HG02970 (cell line): ENCODE data around the gene THRB.

Experiments
- ATAC-seq: cut with Tn5 transposase; IDR thresholded peaks from one replicate; pipeline ENCODE4 v1.9.1; 2021; ENCODE audit warnings: mild to moderate bottlenecking, moderate library complexity, moderate number of reproducible peaks; ENCODE audit not compliant: unreplicated experiment, low FRiP score

Gene THRB

DNA sequence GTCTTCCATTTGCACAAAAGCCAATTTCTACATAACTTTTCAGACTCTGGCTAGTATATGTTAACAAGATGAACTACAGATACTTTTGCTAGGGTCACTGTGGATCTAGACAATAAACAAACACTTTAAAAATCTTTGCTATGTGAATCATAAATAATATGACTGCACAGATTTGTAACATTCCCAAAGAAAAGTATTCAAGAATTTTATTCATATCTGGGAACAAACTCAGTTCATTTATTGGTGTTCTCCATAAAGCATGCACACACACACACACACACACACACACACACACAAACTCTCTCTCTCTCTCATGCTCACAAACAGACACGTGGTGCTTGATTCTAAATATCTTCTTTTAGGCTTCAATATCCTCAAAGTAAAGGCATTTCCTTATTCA, 18.8 kb upstream of the THRB start:
- ATAC-seq, result no peak

- ATAC-seq, result no peak
These were observed 18.0 kb upstream of the THRB start for GRCh38 chr3:24512564-24513197.

- no peak for ATAC-seq
These were observed 15.5 kb upstream of the THRB start for GRCh38 chr3:24510030-24510648.

- ATAC-seq, result no peak
These were observed 13.8 kb upstream of the THRB start for GRCh38 chr3:24508423-24508839.

DNA sequence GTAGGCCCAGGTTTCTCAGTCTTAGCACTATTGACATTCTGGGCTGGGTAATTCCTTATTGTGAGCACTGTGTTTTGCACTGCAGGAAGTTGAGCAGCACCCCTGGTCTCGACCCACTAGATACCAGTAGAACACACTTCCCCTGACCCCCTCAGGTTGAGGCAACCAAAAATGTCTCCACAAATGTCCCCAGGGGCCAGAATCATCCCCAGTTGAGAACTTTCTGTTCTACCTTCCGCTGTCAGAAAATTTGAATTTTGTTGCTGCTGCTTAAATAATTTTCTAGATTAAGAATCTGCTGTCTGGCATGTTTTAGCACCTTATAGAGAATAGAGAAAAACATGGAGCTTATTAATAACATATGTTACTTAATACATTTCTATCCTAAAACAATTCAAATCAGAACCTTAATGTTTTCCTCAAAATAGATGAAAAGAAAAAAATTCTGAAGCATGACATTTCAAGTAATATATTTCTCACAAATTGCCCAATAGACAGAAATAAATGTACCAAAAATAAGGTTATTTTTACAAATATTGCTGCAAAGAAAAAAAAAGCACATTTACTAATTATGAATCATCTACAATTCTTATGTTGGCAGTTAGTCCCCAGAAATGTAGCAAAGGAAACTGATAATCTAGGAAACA, 13.2 kb upstream of the THRB start:
- ATAC-seq, result no peak

DNA sequence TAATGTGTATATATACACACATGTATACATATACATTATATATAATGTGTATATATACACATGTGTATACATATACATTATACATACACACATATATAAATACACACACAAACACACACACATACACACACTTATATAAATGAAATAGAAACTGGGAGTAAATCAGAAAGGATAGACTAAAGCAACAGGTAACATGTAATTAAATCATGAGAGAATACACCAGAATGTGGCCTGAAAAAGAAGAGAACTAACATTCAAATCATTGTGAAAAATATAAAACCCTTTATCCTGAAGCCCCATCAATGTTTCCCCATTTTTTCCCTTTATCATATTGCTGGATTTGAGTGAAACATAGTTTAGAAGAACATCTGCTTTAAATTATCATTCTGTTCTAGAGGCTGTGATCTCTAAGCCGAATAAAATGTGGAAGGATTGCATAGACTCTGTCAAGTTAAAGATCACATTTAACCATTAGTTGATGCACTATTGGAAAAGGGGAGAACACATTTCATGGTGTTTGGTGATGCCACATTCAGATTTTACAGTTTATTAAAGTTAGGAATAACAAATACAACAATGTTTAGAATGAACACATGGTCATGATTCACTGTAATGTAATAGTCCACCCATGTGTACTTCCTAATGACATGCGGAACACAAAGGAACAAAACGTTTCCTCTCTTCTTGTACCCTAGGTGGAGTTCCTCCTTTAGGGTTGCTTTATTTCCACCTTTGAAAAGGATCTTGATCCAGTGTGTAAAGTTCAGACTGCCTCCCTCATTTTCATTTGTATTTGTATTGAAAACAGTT, 12.5 kb upstream of the THRB start:
- no peak for ATAC-seq

- ATAC-seq, result no peak
These were observed 11.3 kb upstream of the THRB start for GRCh38 chr3:24505691-24506550.

DNA sequence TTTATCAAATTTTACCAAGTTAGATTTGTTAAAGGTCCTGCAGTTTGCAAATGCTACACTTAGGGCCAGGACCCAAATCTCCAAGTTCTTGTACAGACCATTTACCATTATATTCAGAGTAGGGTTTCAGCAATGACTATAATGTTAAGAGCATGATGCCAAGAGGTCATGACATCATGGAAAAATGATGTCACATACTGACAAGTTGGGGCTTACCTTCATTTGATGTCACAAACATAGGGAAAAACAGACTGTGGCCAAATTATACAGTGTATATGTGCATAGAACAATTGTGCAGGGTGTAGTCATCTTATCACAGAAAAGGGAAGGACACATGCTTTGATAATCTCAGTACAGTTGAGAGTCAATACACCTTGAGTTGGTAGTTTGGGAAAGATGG, 10.1 kb upstream of the THRB start:
- no peak for ATAC-seq

GRCh38 chr3:24503616-24504113, 9.0 kb upstream of the THRB start:
- no peak for ATAC-seq

DNA sequence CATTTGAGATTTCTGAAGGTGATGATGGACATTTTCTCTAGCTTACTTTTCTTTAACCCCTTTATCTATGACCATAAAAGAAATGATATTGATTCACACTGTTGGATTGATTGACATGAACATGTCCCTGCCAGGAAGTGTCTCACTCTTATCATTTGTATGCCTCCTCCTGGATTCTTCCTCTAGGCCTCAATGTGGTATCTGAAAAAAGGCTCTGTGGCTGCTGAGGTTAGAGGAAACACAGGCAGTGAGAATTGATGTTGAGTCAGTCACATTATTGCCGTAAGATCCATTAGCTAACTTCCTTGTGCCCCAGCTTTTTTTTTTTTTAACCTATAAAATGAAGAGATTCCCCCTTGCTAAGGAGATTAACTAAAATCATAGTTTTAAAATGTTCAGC, 8.0 kb upstream of the THRB start:
- no peak for ATAC-seq

DNA sequence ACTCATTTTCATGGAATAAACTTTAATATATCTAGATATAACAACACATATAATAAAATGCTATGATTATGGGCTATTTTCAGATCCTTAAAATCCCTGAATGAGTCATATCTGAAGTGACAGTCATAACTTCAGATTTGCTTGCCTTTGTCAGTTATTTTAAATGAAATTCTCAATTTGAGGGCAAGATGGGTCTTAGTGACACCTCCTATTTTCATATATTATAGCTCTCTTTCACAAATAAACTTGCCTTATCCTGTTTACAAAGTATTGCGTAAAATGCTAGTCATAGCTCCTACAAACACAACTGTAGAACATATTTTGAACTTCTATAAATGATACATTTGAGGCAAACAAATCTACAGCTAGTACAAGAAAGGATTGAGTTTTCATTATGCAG, 6.2 kb upstream of the THRB start:
- no peak for ATAC-seq

DNA sequence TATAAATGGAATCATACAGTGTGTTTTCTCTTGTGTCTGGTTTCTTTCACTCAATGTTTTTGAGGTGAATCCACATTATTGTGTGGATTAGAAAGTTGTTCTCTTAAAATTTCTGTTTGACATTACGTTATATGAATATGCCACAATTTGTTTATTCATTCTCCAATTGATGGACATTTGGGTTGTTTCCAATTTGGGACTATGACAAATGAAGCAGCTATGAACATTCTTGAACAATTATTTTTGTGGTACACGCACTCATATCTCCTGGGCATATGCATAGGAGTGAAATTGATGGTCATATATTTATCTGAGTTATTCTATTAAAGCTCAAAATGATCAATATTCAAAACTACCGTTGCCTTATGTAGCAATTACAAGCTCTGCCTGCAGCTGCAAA, 5.3 kb upstream of the THRB start:
- no peak for ATAC-seq

- no peak for ATAC-seq
These were observed 4.1 kb upstream of the THRB start for GRCh38 chr3:24498796-24499195.

DNA sequence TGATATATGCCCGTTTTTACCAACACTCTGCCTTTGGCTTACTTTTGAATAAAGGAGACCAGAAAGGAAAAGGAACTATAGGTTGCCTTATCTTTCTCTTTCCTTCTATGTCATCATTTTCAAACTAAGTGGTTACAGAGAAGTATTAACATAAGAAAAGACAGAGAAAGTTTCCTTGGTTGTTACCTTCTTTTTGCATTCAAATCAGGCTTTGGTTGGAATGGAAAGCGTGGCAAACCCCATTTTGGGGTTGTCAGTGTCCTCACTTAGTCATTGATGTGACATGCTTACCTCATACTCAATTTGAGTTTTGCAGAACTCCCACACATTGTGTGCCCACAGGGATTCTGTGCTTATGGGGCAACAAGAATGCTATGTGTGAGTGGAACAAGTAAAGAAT, 3.7 kb upstream of the THRB start:
- no peak for ATAC-seq

DNA sequence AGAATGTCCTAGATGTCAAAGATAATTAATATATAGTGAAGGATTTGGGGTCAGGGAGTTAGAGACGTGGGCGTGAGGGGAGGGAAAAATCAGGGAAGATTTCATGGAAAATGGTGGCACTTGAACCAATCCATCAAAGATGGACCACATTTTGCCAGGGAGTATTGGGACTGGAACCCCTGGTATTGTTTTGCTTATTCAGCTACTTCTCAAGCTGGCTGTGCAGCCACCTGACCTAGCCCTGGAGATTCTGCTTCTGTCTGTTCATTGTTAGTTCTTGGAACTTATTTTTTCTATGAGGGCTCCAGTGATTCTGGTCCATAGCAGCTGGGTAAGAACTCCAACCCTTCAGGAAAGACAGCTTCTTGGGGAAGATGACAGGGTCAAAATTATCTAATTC, 3.3 kb upstream of the THRB start:
- ATAC-seq, result no peak

DNA sequence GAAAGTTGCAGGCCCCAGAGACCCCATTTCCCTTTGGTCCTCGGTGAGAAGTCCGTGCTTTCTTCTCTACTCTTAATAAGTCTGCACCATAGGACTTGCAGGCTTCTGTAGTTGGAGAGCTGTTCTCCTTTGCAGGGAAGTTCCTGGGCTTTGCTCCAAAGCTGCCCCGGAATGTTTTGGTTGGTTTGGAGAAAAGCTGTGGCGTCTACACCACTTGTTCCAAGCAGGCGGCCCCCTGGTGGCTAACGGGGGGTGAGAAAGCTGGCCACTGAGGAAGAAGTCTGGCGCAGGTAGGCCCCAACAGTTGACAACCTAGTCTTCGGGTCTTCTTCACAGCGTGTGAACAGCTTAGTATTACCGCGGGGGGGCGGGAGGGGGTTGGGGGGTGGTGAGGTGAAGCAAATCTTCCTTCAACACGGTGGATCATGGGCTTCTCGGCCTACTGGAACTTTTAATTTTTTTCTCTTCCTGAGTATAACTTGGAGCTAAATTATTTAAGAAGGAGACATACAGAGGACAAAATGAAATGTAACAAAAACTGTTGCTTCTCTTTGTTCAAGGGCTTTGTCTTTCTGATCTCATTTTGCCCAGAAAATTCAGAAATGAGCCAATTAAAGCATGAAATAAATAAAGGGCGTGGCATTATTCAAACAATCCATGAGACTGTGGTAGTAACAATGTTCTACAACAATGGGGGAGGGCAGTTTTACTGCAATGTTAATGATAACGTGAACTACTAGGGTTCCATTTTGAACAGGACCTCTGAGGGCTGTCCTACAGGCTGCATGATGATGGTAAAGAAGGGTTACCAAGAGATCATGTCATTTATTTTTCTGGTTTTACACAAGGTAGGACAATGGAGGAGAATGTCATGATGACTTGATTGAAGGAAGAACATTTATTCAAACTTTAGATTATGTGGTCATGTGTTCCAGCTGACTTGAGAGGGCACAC, 2.2 kb upstream of the THRB start:
- ATAC-seq, result no peak

- ATAC-seq, result no peak
These were observed 810 bp upstream of the THRB start for GRCh38 chr3:24495326-24495994.

- ATAC-seq, result no peak
These were observed 668 bp downstream of the THRB start for GRCh38 chr3:24493746-24494617.
